ENCODE measurements around the gene FAM53B. TPM values are rescaled to one million over a fixed set of nuclear protein-coding genes. Genes with fewer than 3 reads are reported as not detected.
A peak's percentile ranks its signal among the peaks of the same experiment; 100 is the strongest.

FAM53B gene
- total RNA-seq, 6 experiments from 2014 or later: 4.4 to 10.8 (median 4.8) TPM

GRCh38 chr10:124698545-124699469, 45.4 kb downstream of the FAM53B start:
- Histone ChIP-seq H3K36me3 (peaks cover 0 to 4% (median 0%) of the 10 kb centered on the region in 4 donors), H3K27ac (peak overlapping the region in 1 of 3 donors; percentile 74), H3K4me3 (no peak overlapping the region), H3K9me3 (no peaks in the 10 kb centered on the region), H3K27me3 (no peaks in the 10 kb centered on the region), H3K4me1 (peaks cover 0 to 46% (median 19%) of the 10 kb centered on the region in 4 donors)
- ATAC-seq: no peak
- TF ChIP-seq POLR2A (IDR thresholded peaks at IDR 0.05) (no peak), CTCF (IDR thresholded peaks at IDR 0.05) (no peak)
- DNase-seq: peak in 1 of 3 donors; percentile 19
- intact Hi-C loops (cut with DNase I): no loop called here
- WGBS (ENCODE audit: insufficient coverage, low coverage, low lambda C conversion rate, missing lambda C conversion rate): 92% methylated on average over 7 of the region's 18 CpGs

GRCh38 chr10:124697837-124698544, 46.2 kb downstream of the FAM53B start:
- no peak for TF ChIP-seq POLR2A (IDR thresholded peaks at IDR 0.05)
- TF ChIP-seq CTCF (IDR thresholded peaks at IDR 0.05): no peak
- intact Hi-C loops (cut with DNase I): no loop called here
- ATAC-seq (no peak), DNase-seq (peak in 1 of 3 donors; percentile 27)
- Histone ChIP-seq H3K4me3 (no peak overlapping the region), H3K27ac (no peak overlapping the region), H3K9me3 (no peaks in the 10 kb centered on the region), H3K4me1 (peaks cover 0 to 37% (median 15%) of the 10 kb centered on the region in 4 donors), H3K36me3 (peaks cover 0 to 4% (median 0%) of the 10 kb centered on the region in 4 donors), H3K27me3 (no peaks in the 10 kb centered on the region)
- 100% methylated on average over 2 of the region's 13 CpGs for WGBS (ENCODE audit: insufficient coverage, low coverage, low lambda C conversion rate, missing lambda C conversion rate)

DNA sequence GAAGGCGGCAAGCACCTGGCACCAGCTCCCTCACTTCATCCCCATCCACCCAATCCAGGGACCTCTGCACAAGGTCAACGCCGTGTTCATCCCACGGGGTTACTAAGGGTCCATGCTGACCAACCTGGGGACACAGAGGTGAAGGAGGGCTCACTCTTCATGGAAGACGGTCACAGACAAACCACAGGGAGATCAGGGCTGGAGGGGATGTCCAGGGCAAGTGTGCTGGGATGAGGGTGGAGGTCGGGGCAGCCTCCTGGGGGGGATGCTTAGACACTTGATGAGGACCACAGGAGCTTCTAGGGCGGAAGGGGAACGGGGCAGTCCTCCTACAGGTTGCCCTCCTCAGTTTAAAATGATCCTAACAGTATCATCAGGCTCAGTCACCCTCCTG, 46.7 kb downstream of the FAM53B start:
- Histone ChIP-seq H3K27ac (no peak overlapping the region), H3K4me1 (peaks cover 0 to 32% (median 15%) of the 10 kb centered on the region in 4 donors), H3K9me3 (no peaks in the 10 kb centered on the region), H3K27me3 (no peaks in the 10 kb centered on the region), H3K4me3 (no peak overlapping the region), H3K36me3 (peaks cover 0 to 4% (median 0%) of the 10 kb centered on the region in 4 donors)
- TF ChIP-seq POLR2A (IDR thresholded peaks at IDR 0.05) (no peak), CTCF (IDR thresholded peaks at IDR 0.05) (no peak)
- WGBS (ENCODE audit: insufficient coverage, low coverage, low lambda C conversion rate, missing lambda C conversion rate): 100% methylated on average over 1 of the region's 8 CpGs
- ATAC-seq: no peak
- intact Hi-C loops (cut with DNase I): no loop called here
- DNase-seq: peak in 1 of 3 donors; percentile 14

- WGBS (ENCODE audit: insufficient coverage, low coverage, low lambda C conversion rate, missing lambda C conversion rate): 96% methylated on average over 4 of the region's 19 CpGs
- intact Hi-C loops (cut with DNase I): no loop called here
These were observed 47.5 kb downstream of the FAM53B start for GRCh38 chr10:124696446-124697392.

More at GRCh38 chr10:124696446-124697392, 47.5 kb downstream of the FAM53B start:
- Histone ChIP-seq H3K27ac (peak overlapping the region in 2 of 3 donors; percentile 15 to 18), H3K36me3 (peaks cover 0 to 4% (median 0%) of the 10 kb centered on the region in 4 donors), H3K4me1 (peaks cover 0 to 25% (median 14%) of the 10 kb centered on the region in 4 donors), H3K27me3 (no peaks in the 10 kb centered on the region), H3K9me3 (no peaks in the 10 kb centered on the region), H3K4me3 (no peak overlapping the region)
- TF ChIP-seq POLR2A (IDR thresholded peaks at IDR 0.05): no peak
- no peak for TF ChIP-seq CTCF (IDR thresholded peaks at IDR 0.05)
- ATAC-seq (no peak), DNase-seq (peak in 1 of 3 donors; percentile 14)
